Measurements from ENCODE around the gene FOCAD. TPM values are rescaled to one million over a fixed set of nuclear protein-coding genes. Genes with fewer than 3 reads are reported as not detected.

Gene FOCAD
- total and polyA plus RNA-seq, 4 donors, result 6.8 to 62.1 (median 27.9) TPM

DNA sequence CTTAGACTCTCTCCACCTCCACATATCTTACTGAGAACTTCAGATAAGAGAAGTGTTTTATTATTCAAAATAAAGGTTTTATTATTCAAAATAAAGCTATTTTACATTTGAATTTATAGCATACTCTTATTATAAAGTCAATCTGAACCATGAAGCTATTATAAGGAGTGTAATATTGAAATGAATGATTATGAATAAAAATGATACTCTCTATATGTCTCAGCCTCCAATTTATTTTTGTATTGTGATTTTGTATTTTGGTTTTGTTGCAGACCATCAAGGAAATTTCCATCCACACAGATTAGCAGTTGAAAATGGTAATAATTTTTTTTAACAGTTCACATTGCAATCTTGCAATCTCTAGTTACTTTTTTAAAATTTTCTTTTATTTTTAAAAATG is 10.2 kb downstream of the FOCAD start:
- Histone ChIP-seq H3K27ac (ENCODE audit: low read depth in 1 of 2, low read length in 1 of 2) (no peak overlapping the region), H3K9ac (ENCODE audit: insufficient read depth in 1 of 2, low read length in 2 of 2) (no peak overlapping the region), H3K4me1 (ENCODE audit: control insufficient read depth in 5 of 5, insufficient read depth in 5 of 5, low read length in 5 of 5) (peaks cover 0 to 7% (median 0%) of the 10 kb centered on the region in 5 donors), H3K9me3 (ENCODE audit: control insufficient read depth in 4 of 4, insufficient read depth in 3 of 4, low read length in 3 of 4) (no peaks in the 10 kb centered on the region), H3K4me3 (no peak overlapping the region), H3K36me3 (ENCODE audit: control insufficient read depth in 4 of 4, insufficient read depth in 4 of 4, low read length in 4 of 4) (no peaks in the 10 kb centered on the region), H3K27me3 (ENCODE audit: control insufficient read depth in 3 of 3, insufficient read depth in 3 of 3, low read length in 2 of 3) (no peaks in the 10 kb centered on the region)
- TF ChIP-seq, protein P1, sequence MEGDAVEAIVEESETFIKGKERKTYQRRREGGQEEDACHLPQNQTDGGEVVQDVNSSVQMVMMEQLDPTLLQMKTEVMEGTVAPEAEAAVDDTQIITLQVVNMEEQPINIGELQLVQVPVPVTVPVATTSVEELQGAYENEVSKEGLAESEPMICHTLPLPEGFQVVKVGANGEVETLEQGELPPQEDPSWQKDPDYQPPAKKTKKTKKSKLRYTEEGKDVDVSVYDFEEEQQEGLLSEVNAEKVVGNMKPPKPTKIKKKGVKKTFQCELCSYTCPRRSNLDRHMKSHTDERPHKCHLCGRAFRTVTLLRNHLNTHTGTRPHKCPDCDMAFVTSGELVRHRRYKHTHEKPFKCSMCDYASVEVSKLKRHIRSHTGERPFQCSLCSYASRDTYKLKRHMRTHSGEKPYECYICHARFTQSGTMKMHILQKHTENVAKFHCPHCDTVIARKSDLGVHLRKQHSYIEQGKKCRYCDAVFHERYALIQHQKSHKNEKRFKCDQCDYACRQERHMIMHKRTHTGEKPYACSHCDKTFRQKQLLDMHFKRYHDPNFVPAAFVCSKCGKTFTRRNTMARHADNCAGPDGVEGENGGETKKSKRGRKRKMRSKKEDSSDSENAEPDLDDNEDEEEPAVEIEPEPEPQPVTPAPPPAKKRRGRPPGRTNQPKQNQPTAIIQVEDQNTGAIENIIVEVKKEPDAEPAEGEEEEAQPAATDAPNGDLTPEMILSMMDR (IDR thresholded peaks at IDR 0.05; ENCODE audit: control extremely low read depth, extremely low read depth), result no peak
- DNase-seq, result no peak
- no peak for ATAC-seq (ENCODE audit: insufficient read depth, low FRiP score)

DNA sequence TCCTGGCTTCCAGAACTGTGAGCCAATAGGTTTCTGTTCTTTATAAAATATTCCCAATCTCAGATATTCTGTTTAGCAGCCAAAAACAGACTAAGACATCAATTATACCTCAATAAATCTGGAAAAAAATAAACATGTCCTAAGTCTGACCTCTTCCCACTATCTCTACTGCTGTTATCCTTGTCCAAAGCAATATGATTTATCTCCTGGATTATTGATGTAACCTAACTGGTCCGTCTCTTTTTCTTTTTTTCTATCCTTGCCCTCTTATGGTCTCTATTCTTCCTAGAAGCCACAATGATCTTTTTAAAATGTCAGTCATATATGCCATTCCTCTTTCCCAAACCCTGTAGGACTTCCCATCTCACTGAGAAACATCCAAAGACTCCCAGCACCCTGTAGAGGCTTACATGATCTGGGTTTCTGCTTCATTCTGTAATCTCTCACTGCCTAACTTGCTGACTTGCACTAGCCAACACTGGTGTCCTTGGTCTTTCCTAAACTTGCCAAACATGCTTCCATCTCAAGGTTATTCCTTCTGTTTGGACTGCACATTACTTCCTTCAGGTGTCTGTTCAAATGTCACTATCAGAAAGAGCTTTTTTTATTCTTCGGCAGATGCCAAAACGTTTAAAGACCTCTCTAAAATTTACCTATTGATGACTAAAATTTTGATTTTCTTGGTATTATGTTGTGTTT is 13.1 kb downstream of the FOCAD start:
- Histone ChIP-seq H3K27ac (ENCODE audit: low read depth in 1 of 2, low read length in 1 of 2) (no peak overlapping the region), H3K9ac (ENCODE audit: insufficient read depth in 1 of 2, low read length in 2 of 2) (no peak overlapping the region), H3K36me3 (ENCODE audit: control insufficient read depth in 4 of 4, insufficient read depth in 4 of 4, low read length in 4 of 4) (no peaks in the 10 kb centered on the region), H3K27me3 (ENCODE audit: control insufficient read depth in 3 of 3, insufficient read depth in 3 of 3, low read length in 2 of 3) (no peaks in the 10 kb centered on the region), H3K4me1 (ENCODE audit: control insufficient read depth in 5 of 5, insufficient read depth in 5 of 5, low read length in 5 of 5) (peaks cover 2 to 7% (median 5%) of the 10 kb centered on the region in 5 donors), H3K4me3 (no peak overlapping the region), H3K9me3 (ENCODE audit: control insufficient read depth in 4 of 4, insufficient read depth in 3 of 4, low read length in 3 of 4) (no peaks in the 10 kb centered on the region)
- WGBS, 2 donors, result 79 to 89% methylated on average over 3 of the region's 3 CpGs
- ATAC-seq (ENCODE audit: insufficient read depth, low FRiP score) (no peak), DNase-seq (no peak)
- TF ChIP-seq, protein P1 (IDR thresholded peaks at IDR 0.05; ENCODE audit: control extremely low read depth, extremely low read depth), result no peak

- TF ChIP-seq, protein P1 (IDR thresholded peaks at IDR 0.05; ENCODE audit: control extremely low read depth, extremely low read depth), result no peak
- ATAC-seq (ENCODE audit: insufficient read depth, low FRiP score), result no peak
- H3K9me3 ChIP-seq (ENCODE audit: control insufficient read depth in 4 of 4, insufficient read depth in 3 of 4, low read length in 3 of 4), result no peaks in the 10 kb centered on the region
- no peak overlapping the region for H3K27ac ChIP-seq (ENCODE audit: low read depth in 1 of 2, low read length in 1 of 2)
- no peak overlapping the region for H3K9ac ChIP-seq (ENCODE audit: insufficient read depth in 1 of 2, low read length in 2 of 2)
- DNase-seq, result no peak
- H3K4me3 ChIP-seq, result no peak overlapping the region
- no peaks in the 10 kb centered on the region for H3K27me3 ChIP-seq (ENCODE audit: control insufficient read depth in 3 of 3, insufficient read depth in 3 of 3, low read length in 2 of 3)
- H3K4me1 ChIP-seq (ENCODE audit: control insufficient read depth in 5 of 5, insufficient read depth in 5 of 5, low read length in 5 of 5), result peaks cover 3 to 9% (median 5%) of the 10 kb centered on the region in 5 donors
- no peaks in the 10 kb centered on the region for H3K36me3 ChIP-seq (ENCODE audit: control insufficient read depth in 4 of 4, insufficient read depth in 4 of 4, low read length in 4 of 4)
Observed at GRCh38 chr9:20698782-20699181, 14.7 kb downstream of the FOCAD start.

GRCh38 chr9:20701060-20701459 is 17.0 kb downstream of the FOCAD start:
- Histone ChIP-seq H3K36me3 (ENCODE audit: control insufficient read depth in 4 of 4, insufficient read depth in 4 of 4, low read length in 4 of 4) (no peaks in the 10 kb centered on the region), H3K4me3 (no peak overlapping the region), H3K9me3 (ENCODE audit: control insufficient read depth in 4 of 4, insufficient read depth in 3 of 4, low read length in 3 of 4) (no peaks in the 10 kb centered on the region), H3K4me1 (ENCODE audit: control insufficient read depth in 5 of 5, insufficient read depth in 5 of 5, low read length in 5 of 5) (peaks cover 3 to 11% (median 5%) of the 10 kb centered on the region in 5 donors), H3K27ac (ENCODE audit: low read depth in 1 of 2, low read length in 1 of 2) (peak overlapping the region in 1 of 2 donors; percentile 40), H3K9ac (ENCODE audit: insufficient read depth in 1 of 2, low read length in 2 of 2) (no peak overlapping the region), H3K27me3 (ENCODE audit: control insufficient read depth in 3 of 3, insufficient read depth in 3 of 3, low read length in 2 of 3) (no peaks in the 10 kb centered on the region)
- TF ChIP-seq, protein P1 (IDR thresholded peaks at IDR 0.05; ENCODE audit: control extremely low read depth, extremely low read depth), result no peak
- 4 to 8% methylated on average over 1 of the region's 1 CpG for WGBS, 2 donors
- no peak for ATAC-seq (ENCODE audit: insufficient read depth, low FRiP score)
- peak in 2 of 3 donors; percentile 41 to 53 for DNase-seq
